GM12891 (cell line): ENCODE measurements around the gene EBP.

Experiments
- PAX5 ChIP-seq: IDR thresholded peaks from 2 replicates; pipeline ENCODE4 v1.6.1; 2011; ENCODE audit warnings: low read length, moderate library complexity, mild to moderate bottlenecking; ENCODE audit not compliant: insufficient read depth, severe bottlenecking
- POLR2A ChIP-seq: IDR thresholded peaks from 2 replicates; pipeline ENCODE4 v1.6.1; 2011; ENCODE audit warnings: low read depth, low read length, control low read depth
- POLR2AphosphoS5 ChIP-seq: IDR thresholded peaks from 2 replicates; pipeline ENCODE4 v1.6.1; 2011; ENCODE audit warnings: low read depth, low read length, control low read depth
- POU2F2 ChIP-seq: IDR thresholded peaks from 2 replicates; pipeline ENCODE4 v1.6.1; 2011; ENCODE audit warnings: low read depth, mild to moderate bottlenecking, control low read depth, low read length, moderate library complexity
- SPI1 ChIP-seq: IDR thresholded peaks from 2 replicates; pipeline ENCODE4 v1.6.1; 2011; ENCODE audit warnings: low read depth, low read length, control low read depth
- TAF1 ChIP-seq: IDR thresholded peaks from 2 replicates; pipeline ENCODE4 v1.6.1; 2011; ENCODE audit warnings: low read depth, low read length, control low read depth

DNA sequence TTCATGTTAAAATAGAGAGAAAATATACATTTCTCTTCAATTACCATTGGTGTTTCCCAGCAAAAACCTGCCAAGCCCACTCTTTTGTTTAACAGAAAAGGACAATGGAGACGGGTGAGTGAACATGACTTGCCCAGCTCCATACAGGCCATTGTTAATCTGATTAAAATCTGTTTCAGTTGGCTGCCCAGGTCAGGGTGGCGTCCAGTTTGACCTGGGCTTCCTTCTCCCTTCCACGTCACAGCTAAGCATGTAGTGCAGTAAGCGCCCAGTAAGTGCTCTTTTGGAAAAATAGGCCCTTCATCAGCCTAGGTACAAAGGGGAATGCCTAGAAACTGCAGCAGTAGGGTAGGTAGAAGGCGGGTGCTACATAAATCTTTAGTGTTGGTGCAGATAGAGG lies 14.4 kb upstream of the EBP start:
- TF ChIP-seq TAF1 (no peak), SPI1 (no peak), POLR2A (no peak), POLR2AphosphoS5 (no peak), PAX5 (no peak), POU2F2 (no peak)
